ENCODE data around the gene TNNI3. TPM values are rescaled to one million over a fixed set of nuclear protein-coding genes. Genes with fewer than 3 reads are reported as not detected.

The TNNI3 gene
- total and polyA plus RNA-seq, 10 of the 15 experiments (the other 5 are each of a cell fraction or from before 2014, with no cell fraction given), result not detected

DNA sequence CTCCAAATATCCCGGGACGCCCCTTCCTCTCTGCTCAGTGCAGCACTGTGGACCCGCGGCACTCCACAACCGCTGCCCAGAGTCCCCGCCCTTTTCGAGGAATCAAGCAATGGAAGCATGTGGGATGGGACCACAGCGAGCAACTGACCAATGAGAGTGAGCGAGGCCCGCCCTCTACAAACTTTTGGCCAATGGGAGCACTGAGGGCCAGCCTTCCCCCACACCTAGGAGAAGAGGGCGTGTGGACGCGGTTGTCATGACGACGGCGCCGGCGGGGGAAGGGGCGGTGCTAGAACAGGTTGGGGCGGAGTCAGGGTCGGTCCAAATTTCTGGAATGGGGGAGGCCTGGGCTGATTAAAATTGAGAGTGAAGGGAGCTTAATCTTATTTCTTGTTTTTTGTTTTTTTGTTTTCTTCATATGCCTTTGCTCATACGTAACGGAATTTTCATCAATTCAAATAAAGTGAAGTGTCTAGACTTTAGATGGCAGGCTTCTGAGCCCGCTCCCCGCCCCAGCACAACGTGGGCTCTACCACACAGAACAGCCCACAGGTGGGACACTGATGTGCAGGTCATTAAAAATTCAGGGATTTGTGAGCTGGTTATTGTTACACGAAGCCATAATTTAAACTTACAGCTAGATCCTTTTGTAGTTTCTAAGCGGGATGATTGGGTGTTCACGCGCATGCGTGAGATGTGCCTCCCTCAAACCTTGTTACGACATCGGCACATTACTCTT lies 9.2 kb upstream of the TNNI3 start, which contains the start of gene DNAAF3:
Gene DNAAF3 (minus strand): TSS at position 84 of the 739 bp plus-strand sequence. CDS start 200 bp downstream, outside the sequence.
- Histone ChIP-seq H3K4me3 (0 out of 2 replicates have a peak within 1 kb of the TSS, but pooled peaks have one; percentile 34), H3K79me2 (ENCODE audit: control insufficient read depth, insufficient read depth, low read length) (no peaks in the 10 kb centered on the region), H3K9me3 (replicated peaks; ENCODE audit: control insufficient read depth, insufficient read depth, low read length) (no peaks in the 10 kb centered on the region), H3K36me3 (ENCODE audit: control insufficient read depth in 2 of 2, insufficient read depth in 2 of 2, low read length in 1 of 2) (no peaks in the 10 kb centered on the region), H3K9ac (ENCODE audit: control insufficient read depth, insufficient read depth, low read length) (no peak within 1 kb of the TSS), H3K27me3 (replicated peaks in 1 of 2; ENCODE audit: control insufficient read depth in 2 of 2, insufficient read depth in 2 of 2, low read length in 1 of 2) (peaks cover 0 to 3% of the 10 kb centered on the region in 2 experiments; a peak in 1 of 4 replicates), H3K4me1 (ENCODE audit: control insufficient read depth, insufficient read depth, low read length) (no peaks in the 10 kb centered on the region), H3K27ac (ENCODE audit: control insufficient read depth, insufficient read depth) (no peak within 1 kb of the TSS), H4K20me1 (ENCODE audit: control insufficient read depth, insufficient read depth) (no peaks in the 10 kb centered on the region), H2AFZ (ENCODE audit: control insufficient read depth, low read depth, low read length) (peak within 1 kb of the TSS; percentile 35; the same call in 1 of the 2 replicates), H3K4me2 (ENCODE audit: control insufficient read depth, insufficient read depth) (peak within 1 kb of the TSS; percentile 34)
- ChIA-PET POLR2A (interaction anchor here (0.6 kb wide), 1 partner anchor 8 kb away, joined by 5 read pairs; no protein-coding TSS in a partner anchor), SMC1A (ENCODE audit: uncharacterized antibody, unreplicated experiment) (interaction anchor here (1.0 kb wide), 1 partner anchor 9 kb away, joined by 3 read pairs; no protein-coding TSS in a partner anchor), CTCF (interaction anchor here (1.0 kb wide), 1 partner anchor 10 kb away, joined by 3 read pairs; no protein-coding TSS in a partner anchor), RAD21 (ENCODE audit: unreplicated experiment) (no interaction called here)
- intact Hi-C loops (cut with micrococcal nuclease; ENCODE audit: unreplicated experiment) (no loop called here), in situ Hi-C loops (cut with MboI) (no loop called here)
- FAIRE-seq, result peak; percentile 84
- ATAC-seq, result peak; percentile 99
- DNase-seq (ENCODE audit: low read depth, low spot score), result peak; percentile 49
- no TSS peak for BruUV-seq (replicated peaks)
- 6% methylated on average over 33 of the region's 33 CpGs for WGBS (ENCODE audit: insufficient coverage, insufficient replicate concordance, low lambda C conversion rate, missing lambda C conversion rate)
- TF ChIP-seq IRF3 (IDR thresholded peaks at IDR 0.05) (0 out of 2 replicates have a peak, but pooled peaks have one; percentile 17), RELA (IDR thresholded peaks at IDR 0.05; ENCODE audit: borderline replicate concordance, partially characterized antibody) (no peak), NFYB (IDR thresholded peaks at IDR 0.05; ENCODE audit: insufficient read depth, low read depth, low read length) (peak; percentile 94), MYC (IDR thresholded peaks at IDR 0.05; ENCODE audit: insufficient read depth, insufficient read length, insufficient replicate concordance, low read length, severe bottlenecking) (no peak), TAF1 (IDR thresholded peaks at IDR 0.05; ENCODE audit: borderline replicate concordance, low read depth, low read length) (no peak), NFXL1 (IDR thresholded peaks at IDR 0.05; ENCODE audit: borderline replicate concordance) (no peak), CHD1 (IDR thresholded peaks at IDR 0.05; ENCODE audit: low read depth, low read length) (peak; percentile 94), BHLHE40 (IDR thresholded peaks at IDR 0.05; ENCODE audit: borderline replicate concordance in 1 of 2, low read depth in 2 of 2, low read length in 1 of 2) (peak; percentile 45 to 81; a peak in 2 of 4 replicates), BMI1 (IDR thresholded peaks at IDR 0.05; ENCODE audit: borderline replicate concordance) (peak; percentile 97), CHD2 (IDR thresholded peaks at IDR 0.05; ENCODE audit: borderline replicate concordance, low read depth, low read length) (peak; percentile 31; the same call in 1 of the 2 replicates), ATF7 (IDR thresholded peaks at IDR 0.05; ENCODE audit: low read depth) (peak; percentile 85), YY1 (IDR thresholded peaks at IDR 0.05; ENCODE audit: low read depth, low read length) (no peak), ZNF207 (IDR thresholded peaks at IDR 0.05; ENCODE audit: borderline replicate concordance) (no peak), SPI1 (IDR thresholded peaks at IDR 0.05; ENCODE audit: borderline replicate concordance, insufficient read depth, low read depth, low read length) (no peak), POLR2A (IDR thresholded peaks at IDR 0.05; ENCODE audit: low read depth, low read length) (no peak), SP1 (IDR thresholded peaks at IDR 0.05; ENCODE audit: low read depth, low read length) (peak; percentile 94)
- TF ChIP-seq, protein P1, sequence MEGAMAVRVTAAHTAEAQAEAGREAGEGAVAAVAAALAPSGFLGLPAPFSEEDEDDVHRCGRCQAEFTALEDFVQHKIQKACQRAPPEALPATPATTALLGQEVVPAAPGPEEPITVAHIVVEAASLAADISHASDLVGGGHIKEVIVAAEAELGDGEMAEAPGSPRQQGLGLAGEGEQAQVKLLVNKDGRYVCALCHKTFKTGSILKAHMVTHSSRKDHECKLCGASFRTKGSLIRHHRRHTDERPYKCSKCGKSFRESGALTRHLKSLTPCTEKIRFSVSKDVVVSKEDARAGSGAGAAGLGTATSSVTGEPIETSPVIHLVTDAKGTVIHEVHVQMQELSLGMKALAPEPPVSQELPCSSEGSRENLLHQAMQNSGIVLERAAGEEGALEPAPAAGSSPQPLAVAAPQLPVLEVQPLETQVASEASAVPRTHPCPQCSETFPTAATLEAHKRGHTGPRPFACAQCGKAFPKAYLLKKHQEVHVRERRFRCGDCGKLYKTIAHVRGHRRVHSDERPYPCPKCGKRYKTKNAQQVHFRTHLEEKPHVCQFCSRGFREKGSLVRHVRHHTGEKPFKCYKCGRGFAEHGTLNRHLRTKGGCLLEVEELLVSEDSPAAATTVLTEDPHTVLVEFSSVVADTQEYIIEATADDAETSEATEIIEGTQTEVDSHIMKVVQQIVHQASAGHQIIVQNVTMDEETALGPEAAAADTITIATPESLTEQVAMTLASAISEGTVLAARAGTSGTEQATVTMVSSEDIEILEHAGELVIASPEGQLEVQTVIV (IDR thresholded peaks at IDR 0.05; ENCODE audit: borderline replicate concordance, partially characterized antibody), result peak; percentile 16
- TF ChIP-seq, protein P2, sequence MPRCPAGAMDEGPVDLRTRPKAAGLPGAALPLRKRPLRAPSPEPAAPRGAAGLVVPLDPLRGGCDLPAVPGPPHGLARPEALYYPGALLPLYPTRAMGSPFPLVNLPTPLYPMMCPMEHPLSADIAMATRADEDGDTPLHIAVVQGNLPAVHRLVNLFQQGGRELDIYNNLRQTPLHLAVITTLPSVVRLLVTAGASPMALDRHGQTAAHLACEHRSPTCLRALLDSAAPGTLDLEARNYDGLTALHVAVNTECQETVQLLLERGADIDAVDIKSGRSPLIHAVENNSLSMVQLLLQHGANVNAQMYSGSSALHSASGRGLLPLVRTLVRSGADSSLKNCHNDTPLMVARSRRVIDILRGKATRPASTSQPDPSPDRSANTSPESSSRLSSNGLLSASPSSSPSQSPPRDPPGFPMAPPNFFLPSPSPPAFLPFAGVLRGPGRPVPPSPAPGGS (IDR thresholded peaks at IDR 0.05; ENCODE audit: borderline replicate concordance, insufficient read depth, low read depth, low read length, poor library complexity, severe bottlenecking), result no peak

All from GM12878 (cell line).